H1 (cell line): Measurements from ENCODE around the gene CFAP91. TPM values are rescaled to one million over a fixed set of nuclear protein-coding genes. Genes with fewer than 3 reads are reported as not detected.

Source experiments
- ASH2L ChIP-seq: fragments of 200-600, 300-600 bp; sonication (generic); IDR thresholded peaks from one replicate; pipeline ENCODE4 v1.7.1; 2017; ENCODE audit warnings: low read length
- CHD2 ChIP-seq: IDR thresholded peaks from 2 replicates; pipeline ENCODE4 v1.6.1; 2012; ENCODE audit warnings: low read length, improper control_type of control experiment
- HDAC2 ChIP-seq, 2 experiments: fragments of 300-600 bp in 1 of 2; sonication (generic) in 1 of 2; IDR thresholded peaks; 2 replicates each; pipeline ENCODE4 v1.6.1; 2011 to 2012; ENCODE audit warnings: low read depth in 2 of 2, low read length in 2 of 2, mild to moderate bottlenecking in 2 of 2, moderate library complexity in 2 of 2, borderline replicate concordance in 1 of 2, inconsistent platforms in 1 of 2
- KDM5A ChIP-seq: fragments of 200-600 bp; IDR thresholded peaks from 2 replicates; pipeline ENCODE4 v1.7.1; 2012; ENCODE audit warnings: mild to moderate bottlenecking, low read length, inconsistent platforms, mixed read lengths
- NRF1 ChIP-seq: IDR thresholded peaks from 2 replicates; pipeline ENCODE4 v1.6.1; 2011; ENCODE audit warnings: mild to moderate bottlenecking, low read depth, low read length, improper control_type of control experiment
- POLR2A ChIP-seq, 2 experiments: IDR thresholded peaks; 1 replicate in 1 of 2; 2 replicates in 1 of 2; pipeline ENCODE4 v1.6.1; 2011; ENCODE audit warnings: low read depth in 2 of 2, low read length in 2 of 2, mild to moderate bottlenecking in 2 of 2; ENCODE audit errors: control extremely low read depth in 1 of 2
- SAP30 ChIP-seq: fragments of 300-600 bp; sonication (generic); IDR thresholded peaks from 2 replicates; pipeline ENCODE4 v1.7.1; 2012; ENCODE audit warnings: low read length, moderate library complexity, mild to moderate bottlenecking, inconsistent platforms; ENCODE audit not compliant: insufficient read depth, insufficient replicate concordance
- SIN3A ChIP-seq, 2 experiments: IDR thresholded peaks in 1 of 2; conservative IDR thresholded peaks in 1 of 2; 2 replicates each; pipeline ENCODE4 v1.6.1; 2011 to 2012; ENCODE audit warnings: low read length in 2 of 2, improper control_type of control experiment in 1 of 2, low read depth in 1 of 2, mild to moderate bottlenecking in 1 of 2
- polyA plus RNA-seq, 7 experiments: library from polyadenylated mRNA; depleted of rRNA in 3 of 7; stranded (reverse) in 5 of 7; unstranded in 2 of 7; fragments of >200 nt in 5 of 7; fragments of 200-250 nt in 2 of 7; gene quantifications; 1 replicate in 5 of 7; 2 replicates in 1 of 7; 4 replicates in 1 of 7; pipeline versions ENCODE4 v1.2.1 to v1.2.3, GENCODE V29; 2011 to 2013; ENCODE audit warnings: missing spikeins in 2 of 7, mixed read lengths in 2 of 7
- total RNA-seq: library from RNA; stranded (reverse); fragmentation: NEBNext Ultra II Directional; extraction: Animal tissue kit (Norgen Biotek cat#: 25700); gene quantifications from 2 replicates; pipeline ENCODE4 v1.2.1, GENCODE V29; 2021
- TF ChIP-seq, protein P1 (sequence below): fragments of 300-600 bp; sonication (generic); IDR thresholded peaks from 2 replicates; pipeline ENCODE4 v1.7.1; 2012; ENCODE audit warnings: low read length, moderate library complexity, mild to moderate bottlenecking, inconsistent platforms; ENCODE audit not compliant: insufficient replicate concordance

The CFAP91 gene
- total and polyA plus RNA-seq, 2 of the 8 experiments (the other 6 are each of a cell fraction or from before 2014, with no cell fraction given), result 5.4 to 7.4 TPM

DNA sequence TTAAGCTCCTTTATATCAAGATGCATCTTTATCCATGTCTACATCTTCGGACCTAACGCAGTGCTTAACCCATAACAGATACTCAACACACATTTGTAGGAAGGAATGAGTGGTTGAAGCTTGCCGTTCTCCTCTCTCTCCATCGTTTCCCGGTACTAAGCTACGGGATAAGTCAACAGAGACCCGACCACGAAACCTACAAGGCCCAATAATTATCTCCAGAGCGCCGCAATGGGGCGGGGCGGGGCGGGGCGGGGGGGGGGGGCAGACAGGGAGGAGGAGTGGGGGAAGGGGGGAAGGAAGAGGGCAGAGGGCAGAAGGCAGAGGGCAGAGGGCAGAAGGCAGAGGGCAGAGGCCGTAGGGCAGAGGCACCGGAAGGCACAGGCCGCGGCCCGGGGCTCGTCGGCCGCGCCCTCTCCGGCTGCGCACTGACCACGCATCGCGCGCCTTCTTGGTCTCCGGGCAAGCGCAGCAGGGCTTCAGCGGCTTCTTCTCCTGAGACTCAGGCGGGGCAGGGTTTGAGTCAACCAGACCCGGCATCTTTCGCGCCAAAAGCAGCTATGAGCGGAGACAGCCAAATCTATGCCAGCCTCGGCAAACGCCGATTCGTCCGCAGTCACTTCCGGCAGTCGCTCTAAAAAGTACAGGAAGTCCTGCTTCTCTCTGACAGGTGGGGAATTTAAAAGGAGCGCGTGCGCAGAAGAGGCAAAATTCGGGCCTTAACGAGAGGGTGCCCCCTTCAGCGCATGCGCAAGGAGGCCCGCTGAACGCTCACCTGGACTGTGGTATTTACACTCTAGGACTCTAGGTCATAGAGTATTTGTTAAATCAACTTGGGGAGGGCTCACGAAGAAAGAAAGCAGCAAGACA is 25.8 kb upstream of the CFAP91 start, which contains the start of gene COX17 (continued):
- peak; percentile 93 for TF ChIP-seq NRF1
- peak in 1 of 2 experiments; percentile 67; a peak in 1 of 4 replicates for TF ChIP-seq HDAC2 (IDR thresholded peaks at IDR 0.05; ENCODE audit: borderline replicate concordance in 1 of 2, low read depth in 2 of 2, low read length in 2 of 2)
- peak; percentile 72 for TF ChIP-seq SAP30
- TF ChIP-seq, protein P1, sequence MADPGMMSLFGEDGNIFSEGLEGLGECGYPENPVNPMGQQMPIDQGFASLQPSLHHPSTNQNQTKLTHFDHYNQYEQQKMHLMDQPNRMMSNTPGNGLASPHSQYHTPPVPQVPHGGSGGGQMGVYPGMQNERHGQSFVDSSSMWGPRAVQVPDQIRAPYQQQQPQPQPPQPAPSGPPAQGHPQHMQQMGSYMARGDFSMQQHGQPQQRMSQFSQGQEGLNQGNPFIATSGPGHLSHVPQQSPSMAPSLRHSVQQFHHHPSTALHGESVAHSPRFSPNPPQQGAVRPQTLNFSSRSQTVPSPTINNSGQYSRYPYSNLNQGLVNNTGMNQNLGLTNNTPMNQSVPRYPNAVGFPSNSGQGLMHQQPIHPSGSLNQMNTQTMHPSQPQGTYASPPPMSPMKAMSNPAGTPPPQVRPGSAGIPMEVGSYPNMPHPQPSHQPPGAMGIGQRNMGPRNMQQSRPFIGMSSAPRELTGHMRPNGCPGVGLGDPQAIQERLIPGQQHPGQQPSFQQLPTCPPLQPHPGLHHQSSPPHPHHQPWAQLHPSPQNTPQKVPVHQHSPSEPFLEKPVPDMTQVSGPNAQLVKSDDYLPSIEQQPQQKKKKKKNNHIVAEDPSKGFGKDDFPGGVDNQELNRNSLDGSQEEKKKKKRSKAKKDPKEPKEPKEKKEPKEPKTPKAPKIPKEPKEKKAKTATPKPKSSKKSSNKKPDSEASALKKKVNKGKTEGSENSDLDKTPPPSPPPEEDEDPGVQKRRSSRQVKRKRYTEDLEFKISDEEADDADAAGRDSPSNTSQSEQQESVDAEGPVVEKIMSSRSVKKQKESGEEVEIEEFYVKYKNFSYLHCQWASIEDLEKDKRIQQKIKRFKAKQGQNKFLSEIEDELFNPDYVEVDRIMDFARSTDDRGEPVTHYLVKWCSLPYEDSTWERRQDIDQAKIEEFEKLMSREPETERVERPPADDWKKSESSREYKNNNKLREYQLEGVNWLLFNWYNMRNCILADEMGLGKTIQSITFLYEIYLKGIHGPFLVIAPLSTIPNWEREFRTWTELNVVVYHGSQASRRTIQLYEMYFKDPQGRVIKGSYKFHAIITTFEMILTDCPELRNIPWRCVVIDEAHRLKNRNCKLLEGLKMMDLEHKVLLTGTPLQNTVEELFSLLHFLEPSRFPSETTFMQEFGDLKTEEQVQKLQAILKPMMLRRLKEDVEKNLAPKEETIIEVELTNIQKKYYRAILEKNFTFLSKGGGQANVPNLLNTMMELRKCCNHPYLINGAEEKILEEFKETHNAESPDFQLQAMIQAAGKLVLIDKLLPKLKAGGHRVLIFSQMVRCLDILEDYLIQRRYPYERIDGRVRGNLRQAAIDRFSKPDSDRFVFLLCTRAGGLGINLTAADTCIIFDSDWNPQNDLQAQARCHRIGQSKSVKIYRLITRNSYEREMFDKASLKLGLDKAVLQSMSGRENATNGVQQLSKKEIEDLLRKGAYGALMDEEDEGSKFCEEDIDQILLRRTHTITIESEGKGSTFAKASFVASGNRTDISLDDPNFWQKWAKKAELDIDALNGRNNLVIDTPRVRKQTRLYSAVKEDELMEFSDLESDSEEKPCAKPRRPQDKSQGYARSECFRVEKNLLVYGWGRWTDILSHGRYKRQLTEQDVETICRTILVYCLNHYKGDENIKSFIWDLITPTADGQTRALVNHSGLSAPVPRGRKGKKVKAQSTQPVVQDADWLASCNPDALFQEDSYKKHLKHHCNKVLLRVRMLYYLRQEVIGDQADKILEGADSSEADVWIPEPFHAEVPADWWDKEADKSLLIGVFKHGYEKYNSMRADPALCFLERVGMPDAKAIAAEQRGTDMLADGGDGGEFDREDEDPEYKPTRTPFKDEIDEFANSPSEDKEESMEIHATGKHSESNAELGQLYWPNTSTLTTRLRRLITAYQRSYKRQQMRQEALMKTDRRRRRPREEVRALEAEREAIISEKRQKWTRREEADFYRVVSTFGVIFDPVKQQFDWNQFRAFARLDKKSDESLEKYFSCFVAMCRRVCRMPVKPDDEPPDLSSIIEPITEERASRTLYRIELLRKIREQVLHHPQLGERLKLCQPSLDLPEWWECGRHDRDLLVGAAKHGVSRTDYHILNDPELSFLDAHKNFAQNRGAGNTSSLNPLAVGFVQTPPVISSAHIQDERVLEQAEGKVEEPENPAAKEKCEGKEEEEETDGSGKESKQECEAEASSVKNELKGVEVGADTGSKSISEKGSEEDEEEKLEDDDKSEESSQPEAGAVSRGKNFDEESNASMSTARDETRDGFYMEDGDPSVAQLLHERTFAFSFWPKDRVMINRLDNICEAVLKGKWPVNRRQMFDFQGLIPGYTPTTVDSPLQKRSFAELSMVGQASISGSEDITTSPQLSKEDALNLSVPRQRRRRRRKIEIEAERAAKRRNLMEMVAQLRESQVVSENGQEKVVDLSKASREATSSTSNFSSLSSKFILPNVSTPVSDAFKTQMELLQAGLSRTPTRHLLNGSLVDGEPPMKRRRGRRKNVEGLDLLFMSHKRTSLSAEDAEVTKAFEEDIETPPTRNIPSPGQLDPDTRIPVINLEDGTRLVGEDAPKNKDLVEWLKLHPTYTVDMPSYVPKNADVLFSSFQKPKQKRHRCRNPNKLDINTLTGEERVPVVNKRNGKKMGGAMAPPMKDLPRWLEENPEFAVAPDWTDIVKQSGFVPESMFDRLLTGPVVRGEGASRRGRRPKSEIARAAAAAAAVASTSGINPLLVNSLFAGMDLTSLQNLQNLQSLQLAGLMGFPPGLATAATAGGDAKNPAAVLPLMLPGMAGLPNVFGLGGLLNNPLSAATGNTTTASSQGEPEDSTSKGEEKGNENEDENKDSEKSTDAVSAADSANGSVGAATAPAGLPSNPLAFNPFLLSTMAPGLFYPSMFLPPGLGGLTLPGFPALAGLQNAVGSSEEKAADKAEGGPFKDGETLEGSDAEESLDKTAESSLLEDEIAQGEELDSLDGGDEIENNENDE, result no peak
- TF ChIP-seq CHD2, result peak; percentile 77
- no peak for TF ChIP-seq KDM5A
- TF ChIP-seq POLR2A (IDR thresholded peaks at IDR 0.05; ENCODE audit: control extremely low read depth in 1 of 2, low read depth in 2 of 2, low read length in 2 of 2), result peak; percentile 42 to 63; a peak in 2 of 3 replicates
- peak; percentile 76 for TF ChIP-seq ASH2L
- peak in 1 of 2 experiments; percentile 92; a peak in 2 of 4 replicates for TF ChIP-seq SIN3A (conservative IDR thresholded peaks at IDR 0.05 in 1 of 2, IDR thresholded peaks at IDR 0.05 in 1 of 2; ENCODE audit: low read depth in 1 of 2, low read length in 2 of 2)
